Endothelial cell of umbilical vein (primary cell): Measurements from ENCODE around the gene OLIG1. TPM values are rescaled to one million over a fixed set of nuclear protein-coding genes. Genes with fewer than 3 reads are reported as not detected.

ENCODE experiments used
- BruUV-seq: library from RNA; stranded (reverse); fragments of 400-500 nt; replicated peaks from 2 replicates; lab custom pipeline; 2021; lab: Mats Ljungman, UMichigan
- CTCF ChIA-PET: fragments of 300-600, 350-600 bp; sonication (Branson Sonifier 250); formaldehyde crosslinking; loops from one replicate; lab custom pipeline; 2021; ENCODE audit warnings: antibody characterized with exemption, inconsistent platforms; lab: Charles Lee
- POLR2A ChIA-PET: fragments of 300-600, 350-600 bp; sonication (Branson Sonifier 250); formaldehyde crosslinking; loops from one replicate; lab custom pipeline; 2021; ENCODE audit warnings: antibody characterized with exemption, inconsistent platforms; lab: Charles Lee
- DNase-seq: peaks from one replicate; pipeline ENCODE4 v3.0.0-alpha.2; 2011; ENCODE audit warnings: low read depth, low spot score
- FAIRE-seq: peaks from 2 replicates; lab custom pipeline; 2011; peaks lifted over from hg19 to GRCh38; lab: Jason Lieb, UNC
- H2AFZ ChIP-seq: 2 replicates; pipeline ENCODE4 v1.6.0; 2012; ENCODE audit warnings: low read depth, low read length, control low read depth, inconsistent platforms
- H3K27ac ChIP-seq: 2 replicates; pipeline ENCODE4 v1.5.1; 2011; ENCODE audit warnings: low read depth, mild to moderate bottlenecking, control low read depth, low read length, moderate library complexity; ENCODE audit not compliant: insufficient read depth
- H3K27me3 ChIP-seq, 2 experiments: 2 replicates each; pipeline versions ENCODE4 v1.6.0 to v1.6.1; 2011; ENCODE audit warnings: low read length in 2 of 2, mixed read lengths in 1 of 2; ENCODE audit not compliant: control insufficient read depth in 2 of 2, insufficient read depth in 2 of 2
- H3K36me3 ChIP-seq, 2 experiments: 2 replicates in 1 of 2; 3 replicates in 1 of 2; pipeline ENCODE4 v1.5.1; 2011; ENCODE audit warnings: low read length in 2 of 2, mild to moderate bottlenecking in 1 of 2, moderate library complexity in 1 of 2; ENCODE audit not compliant: control insufficient read depth in 2 of 2, insufficient read depth in 2 of 2; ENCODE audit errors: extremely low read depth in 1 of 2
- H3K4me1 ChIP-seq: 3 replicates; pipeline ENCODE4 v1.5.1; 2011; ENCODE audit warnings: mild to moderate bottlenecking, low read length; ENCODE audit not compliant: control insufficient read depth, insufficient read depth; ENCODE audit errors: extremely low read depth
- H3K4me2 ChIP-seq: 2 replicates; pipeline ENCODE4 v1.6.1; 2011; ENCODE audit warnings: low read length, control low read depth, mixed read lengths; ENCODE audit not compliant: insufficient read depth
- H3K4me3 ChIP-seq, 3 experiments: fragments of 200-600 bp in 1 of 3; sonication (generic), shearing (Covaris generic) in 1 of 3; replicated peaks in 1 of 3; 2 replicates each; pipeline ENCODE4 v1.5.1; 2011 to 2016; ENCODE audit warnings: control low read depth in 3 of 3, low read length in 3 of 3, mild to moderate bottlenecking in 2 of 3, inconsistent platforms in 1 of 3, low read depth in 1 of 3, moderate library complexity in 1 of 3; ENCODE audit not compliant: insufficient read depth in 1 of 3
- H3K79me2 ChIP-seq: 2 replicates; pipeline ENCODE4 v1.6.0; 2012; ENCODE audit warnings: low read length, inconsistent platforms; ENCODE audit not compliant: control insufficient read depth, insufficient read depth
- H3K9ac ChIP-seq: replicated peaks from 2 replicates; pipeline ENCODE3; 2011; ENCODE audit warnings: low read length, control low read depth; ENCODE audit not compliant: insufficient read depth; ENCODE audit errors: extremely low read depth
- H3K9me1 ChIP-seq: replicated peaks from 3 replicates; pipeline ENCODE4 v1.6.0; 2011; ENCODE audit warnings: mild to moderate bottlenecking, low read length; ENCODE audit not compliant: control insufficient read depth, insufficient read depth; ENCODE audit errors: extremely low read depth
- H3K9me3 ChIP-seq: replicated peaks from 2 replicates; pipeline ENCODE4 v1.5.1; 2012; ENCODE audit warnings: low read length, inconsistent platforms; ENCODE audit not compliant: control insufficient read depth, insufficient read depth
- H4K20me1 ChIP-seq: replicated peaks from 2 replicates; pipeline ENCODE3; 2011; ENCODE audit warnings: mild to moderate bottlenecking, low read length; ENCODE audit not compliant: control insufficient read depth, insufficient read depth; ENCODE audit errors: extremely low read depth
- EZH2 ChIP-seq: IDR thresholded peaks from 2 replicates; pipeline ENCODE4 v1.6.1; 2012; ENCODE audit warnings: borderline replicate concordance, low read depth, mild to moderate bottlenecking, moderate library complexity, low read length, inconsistent platforms; ENCODE audit not compliant: severe bottlenecking
- FOS ChIP-seq: IDR thresholded peaks from 2 replicates; pipeline ENCODE4 v1.6.1; 2011; ENCODE audit warnings: mild to moderate bottlenecking, low read length, moderate library complexity, borderline replicate concordance; ENCODE audit not compliant: insufficient read depth
- GATA2 ChIP-seq: IDR thresholded peaks from 2 replicates; pipeline ENCODE4 v1.7.0; 2011; ENCODE audit warnings: low read depth, mild to moderate bottlenecking, moderate library complexity, mixed read lengths, low read length; ENCODE audit not compliant: insufficient read length, insufficient read depth
- JUN ChIP-seq: IDR thresholded peaks from 2 replicates; pipeline ENCODE4 v1.6.1; 2011; ENCODE audit warnings: borderline replicate concordance, low read depth; ENCODE audit not compliant: insufficient read length, insufficient read depth
- MYC ChIP-seq: IDR thresholded peaks from one replicate; pipeline ENCODE4 v1.6.1; 2011; ENCODE audit warnings: mild to moderate bottlenecking, low read depth, low read length
- POLR2A ChIP-seq: IDR thresholded peaks from 2 replicates; pipeline ENCODE4 v1.6.1; 2012; ENCODE audit warnings: low read depth, mild to moderate bottlenecking, control low read depth, low read length
- POLR2AphosphoS5 ChIP-seq: IDR thresholded peaks from 2 replicates; pipeline ENCODE4 v1.6.1; 2012; ENCODE audit warnings: low read depth, mild to moderate bottlenecking, control low read depth, low read length, moderate library complexity; ENCODE audit not compliant: insufficient read depth
- dilution Hi-C: fragments of 300-500 bp; cut with MboI; formaldehyde crosslinking; loops from one replicate; pipeline ENCODE4 v1.15.0; 2019; ENCODE audit warnings: low sequenced_read_pairs; ENCODE audit not compliant: extremely low pct_ligation_motif_present
- intact Hi-C: fragments of 100-400 bp; cut with micrococcal nuclease; formaldehyde crosslinking; loops from one replicate; pipeline ENCODE4 v1.10.0; 2022
- polyA plus RNA-seq, 4 experiments: library from polyadenylated mRNA; depleted of rRNA in 3 of 4; stranded (reverse) in 3 of 4; unstranded in 1 of 4; fragments of >200 nt; gene quantifications; 2 replicates each; pipeline versions ENCODE4 v1.2.1 to v1.2.3, GENCODE V29; 2011 to 2012; ENCODE audit warnings: missing spikeins in 1 of 4
- total RNA-seq: library from RNA; stranded (reverse); gene quantifications from 2 replicates; pipeline ENCODE4 v1.2.3, GENCODE V29; 2021
- TF ChIP-seq, protein P1 (sequence below), 2 donors: IDR thresholded peaks; 1 replicate in 1 of 2; 2 replicates in 1 of 2; pipeline ENCODE4 v1.5.1; 2011; ENCODE audit warnings: low read length in 2 of 2, mild to moderate bottlenecking in 2 of 2, moderate library complexity in 2 of 2, control low read depth in 1 of 2, inconsistent platforms in 1 of 2, low read depth in 1 of 2; ENCODE audit not compliant: insufficient read depth in 1 of 2; ENCODE audit errors: extremely low read depth in 1 of 2
- TF ChIP-seq, protein P2 (sequence below): IDR thresholded peaks from 2 replicates; pipeline ENCODE4 v1.6.1; 2011; ENCODE audit not compliant: insufficient read depth, insufficient read length

The OLIG1 gene
- total and polyA plus RNA-seq, 2 donors (not counting 3 experiments of a cell fraction or from before 2014, with no cell fraction given), result not detected

DNA sequence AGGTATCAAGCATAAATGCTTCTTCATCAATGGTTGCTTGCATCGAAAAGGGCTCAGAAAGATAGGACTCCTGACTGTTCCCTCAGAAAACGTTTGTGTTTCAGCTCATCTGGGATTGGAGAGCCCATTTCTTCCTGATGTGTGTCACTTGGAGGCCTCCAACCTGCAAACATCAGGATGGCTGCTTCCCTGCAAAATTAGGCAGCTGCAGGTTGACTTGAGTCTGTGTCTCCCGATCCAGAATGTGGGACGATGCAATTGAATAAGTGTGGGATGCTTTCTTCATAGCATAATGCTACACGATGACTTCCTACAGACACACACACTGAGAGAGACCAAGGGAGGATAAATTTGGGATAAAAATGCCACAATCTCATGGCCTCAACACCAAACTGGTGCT lies 42.2 kb downstream of the OLIG1 start:
- no peak overlapping the region for H3K9ac ChIP-seq
- dilution Hi-C loops, result no loop called here
- no peak overlapping the region for H2AFZ ChIP-seq
- POLR2A ChIA-PET, result no interaction called here
- peaks cover 44 to 62% of the 10 kb centered on the region in 2 experiments for H3K27me3 ChIP-seq
- DNase-seq, result no peak
- no peak for TF ChIP-seq EZH2
- no peak for TF ChIP-seq POLR2A
- TF ChIP-seq MYC, result no peak
- TF ChIP-seq, protein P1, sequence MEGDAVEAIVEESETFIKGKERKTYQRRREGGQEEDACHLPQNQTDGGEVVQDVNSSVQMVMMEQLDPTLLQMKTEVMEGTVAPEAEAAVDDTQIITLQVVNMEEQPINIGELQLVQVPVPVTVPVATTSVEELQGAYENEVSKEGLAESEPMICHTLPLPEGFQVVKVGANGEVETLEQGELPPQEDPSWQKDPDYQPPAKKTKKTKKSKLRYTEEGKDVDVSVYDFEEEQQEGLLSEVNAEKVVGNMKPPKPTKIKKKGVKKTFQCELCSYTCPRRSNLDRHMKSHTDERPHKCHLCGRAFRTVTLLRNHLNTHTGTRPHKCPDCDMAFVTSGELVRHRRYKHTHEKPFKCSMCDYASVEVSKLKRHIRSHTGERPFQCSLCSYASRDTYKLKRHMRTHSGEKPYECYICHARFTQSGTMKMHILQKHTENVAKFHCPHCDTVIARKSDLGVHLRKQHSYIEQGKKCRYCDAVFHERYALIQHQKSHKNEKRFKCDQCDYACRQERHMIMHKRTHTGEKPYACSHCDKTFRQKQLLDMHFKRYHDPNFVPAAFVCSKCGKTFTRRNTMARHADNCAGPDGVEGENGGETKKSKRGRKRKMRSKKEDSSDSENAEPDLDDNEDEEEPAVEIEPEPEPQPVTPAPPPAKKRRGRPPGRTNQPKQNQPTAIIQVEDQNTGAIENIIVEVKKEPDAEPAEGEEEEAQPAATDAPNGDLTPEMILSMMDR (IDR thresholded peaks at IDR 0.05; ENCODE audit: extremely low read depth in 1 of 2, insufficient read depth in 1 of 2, low read depth in 1 of 2, low read length in 2 of 2), result no peak
- no peak for TF ChIP-seq POLR2AphosphoS5
- TF ChIP-seq FOS, result no peak
- no peak for TF ChIP-seq JUN
- TF ChIP-seq GATA2, result no peak
- TF ChIP-seq, protein P2, sequence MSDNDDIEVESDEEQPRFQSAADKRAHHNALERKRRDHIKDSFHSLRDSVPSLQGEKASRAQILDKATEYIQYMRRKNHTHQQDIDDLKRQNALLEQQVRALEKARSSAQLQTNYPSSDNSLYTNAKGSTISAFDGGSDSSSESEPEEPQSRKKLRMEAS, result no peak
- no peaks in the 10 kb centered on the region for H4K20me1 ChIP-seq
- no peak overlapping the region for H3K4me2 ChIP-seq
- FAIRE-seq, result no peak
- H3K9me3 ChIP-seq, result no peaks in the 10 kb centered on the region
- BruUV-seq, result no TSS peak
- no peaks in the 10 kb centered on the region for H3K9me1 ChIP-seq
- H3K27ac ChIP-seq, result no peak overlapping the region
- no peaks in the 10 kb centered on the region for H3K36me3 ChIP-seq
- no peaks in the 10 kb centered on the region for H3K79me2 ChIP-seq
- H3K4me1 ChIP-seq, result no peaks in the 10 kb centered on the region
- intact Hi-C loops, result no loop called here
- CTCF ChIA-PET, result interaction anchor here (2.1 kb wide), 1 partner anchor 118 kb away, joined by 6 read pairs; no protein-coding TSS in a partner anchor
- no peak overlapping the region for H3K4me3 ChIP-seq
